Stimulated activated CD4-positive, alpha-beta T cell treated with anti-CD3 and anti-CD28 coated beads, Interleukin-12 subunit alpha, Interleukin-12 subunit beta, amount 100 ng/mL, for 24 hours (primary cell): ENCODE measurements around the gene CD86.
"Not testable (repeated sequence)": the region's sequence is repeated elsewhere in the genome, so short reads cannot be mapped to it uniquely, and the experiment has no call there.

Experiments
- DNase-seq, 2 experiments: peaks; one replicate each; pipeline ENCODE4 v3.0.0-alpha.2; 2020; ENCODE audit warnings: low read depth in 2 of 2

CD86 gene

GRCh38 chr3:122164983-122165382, 109.8 kb downstream of the CD86 start:
- not testable (repeated sequence) for DNase-seq

DNA sequence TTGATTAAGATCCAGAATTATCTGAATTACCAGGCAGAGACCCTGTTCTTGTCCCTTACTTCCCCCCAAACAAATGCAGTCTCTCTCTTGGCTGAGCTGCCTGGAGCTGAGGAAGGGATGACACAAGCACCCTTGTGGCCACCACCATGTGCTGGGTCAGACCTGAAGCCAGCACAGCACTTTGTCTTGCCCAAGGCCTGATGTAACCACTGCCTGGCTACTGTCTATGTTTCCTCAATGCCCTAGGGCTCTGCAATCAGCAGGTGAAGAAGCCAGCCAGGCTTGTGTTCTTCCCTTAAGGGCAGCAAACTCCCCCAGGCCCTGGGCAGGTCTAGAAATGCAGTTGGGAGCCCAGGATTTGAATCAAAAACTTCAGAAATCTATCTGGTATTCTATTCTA, 112.5 kb downstream of the CD86 start:
- DNase-seq = no peak

GRCh38 chr3:122168044-122168443, 112.9 kb downstream of the CD86 start:
- no peak for DNase-seq

- DNase-seq = no peak
Measured at GRCh38 chr3:122169911-122170310, 114.7 kb downstream of the CD86 start.
